Karpas-422 (cell line): ENCODE measurements around the gene STT3A. TPM values are rescaled to one million over a fixed set of nuclear protein-coding genes. Genes with fewer than 3 reads are reported as not detected.

ENCODE experiments used
- DNase-seq: peaks from one replicate; pipeline ENCODE4 v3.0.0-alpha.2; 2015
- H2AFZ ChIP-seq: fragments of 200-600 bp; sonication (generic); 2 replicates; pipeline ENCODE4 v1.6.1; 2014; ENCODE audit warnings: antibody characterized with exemption, low read length, mixed read lengths
- H3K27ac ChIP-seq: fragments of 200-600 bp; sonication (generic); 2 replicates; pipeline ENCODE4 v1.5.1; 2014; ENCODE audit warnings: mild to moderate bottlenecking, low read length, moderate library complexity
- H3K27me3 ChIP-seq: fragments of 200-600 bp; sonication (generic); 2 replicates; pipeline ENCODE4 v1.6.1; 2014; ENCODE audit warnings: low read length, mixed read lengths
- H3K36me3 ChIP-seq: fragments of 200-600 bp; sonication (generic); 2 replicates; pipeline ENCODE4 v1.6.1; 2014; ENCODE audit warnings: low read length, mixed read lengths; ENCODE audit not compliant: insufficient read depth
- H3K4me1 ChIP-seq: fragments of 200-600 bp; sonication (generic); 2 replicates; pipeline ENCODE4 v1.6.1; 2014; ENCODE audit warnings: mild to moderate bottlenecking, low read length, mixed read lengths
- H3K4me2 ChIP-seq: fragments of 200-600 bp; sonication (generic); 2 replicates; pipeline ENCODE4 v1.6.1; 2014; ENCODE audit warnings: low read length, low read depth, mild to moderate bottlenecking; ENCODE audit not compliant: poor library complexity, severe bottlenecking
- H3K4me3 ChIP-seq: fragments of 200-600 bp; sonication (generic); 2 replicates; pipeline ENCODE4 v1.5.1; 2014; ENCODE audit warnings: mild to moderate bottlenecking, antibody characterized with exemption, low read length, mixed read lengths
- H3K79me2 ChIP-seq: fragments of 200-600 bp; sonication (generic); 2 replicates; pipeline ENCODE4 v1.6.1; 2014; ENCODE audit warnings: mild to moderate bottlenecking, low read length, mixed read lengths
- H3K9ac ChIP-seq: fragments of 200-600 bp; sonication (generic); 2 replicates; pipeline ENCODE4 v1.6.0; 2014; ENCODE audit warnings: low read length
- H3K9me2 ChIP-seq: fragments of 200-600 bp; sonication (generic), shearing (Covaris generic); replicated peaks from 2 replicates; pipeline ENCODE4 v1.6.0; 2014; ENCODE audit warnings: mild to moderate bottlenecking, low read length, moderate library complexity; ENCODE audit not compliant: insufficient read depth
- H3K9me3 ChIP-seq: fragments of 300-700, 200-600 bp; sonication (generic); 2 replicates; pipeline ENCODE4 v1.6.1; 2014; ENCODE audit warnings: low read length, mixed read lengths
- H4K20me1 ChIP-seq: fragments of 200-600 bp; sonication (generic); 2 replicates; pipeline ENCODE4 v1.6.1; 2014; ENCODE audit warnings: mild to moderate bottlenecking, antibody characterized with exemption, low read length, low read depth; ENCODE audit not compliant: insufficient read depth
- total RNA-seq: library from RNA; depleted of rRNA; stranded (reverse); fragments of >200 nt; shearing (Covaris generic); gene quantifications from 2 replicates; pipeline ENCODE4 v1.2.3, GENCODE V29; 2014; ENCODE audit warnings: low replicate concordance

Gene STT3A
- total RNA-seq, 1 experiment from 2014 or later = 76.2 TPM

DNA sequence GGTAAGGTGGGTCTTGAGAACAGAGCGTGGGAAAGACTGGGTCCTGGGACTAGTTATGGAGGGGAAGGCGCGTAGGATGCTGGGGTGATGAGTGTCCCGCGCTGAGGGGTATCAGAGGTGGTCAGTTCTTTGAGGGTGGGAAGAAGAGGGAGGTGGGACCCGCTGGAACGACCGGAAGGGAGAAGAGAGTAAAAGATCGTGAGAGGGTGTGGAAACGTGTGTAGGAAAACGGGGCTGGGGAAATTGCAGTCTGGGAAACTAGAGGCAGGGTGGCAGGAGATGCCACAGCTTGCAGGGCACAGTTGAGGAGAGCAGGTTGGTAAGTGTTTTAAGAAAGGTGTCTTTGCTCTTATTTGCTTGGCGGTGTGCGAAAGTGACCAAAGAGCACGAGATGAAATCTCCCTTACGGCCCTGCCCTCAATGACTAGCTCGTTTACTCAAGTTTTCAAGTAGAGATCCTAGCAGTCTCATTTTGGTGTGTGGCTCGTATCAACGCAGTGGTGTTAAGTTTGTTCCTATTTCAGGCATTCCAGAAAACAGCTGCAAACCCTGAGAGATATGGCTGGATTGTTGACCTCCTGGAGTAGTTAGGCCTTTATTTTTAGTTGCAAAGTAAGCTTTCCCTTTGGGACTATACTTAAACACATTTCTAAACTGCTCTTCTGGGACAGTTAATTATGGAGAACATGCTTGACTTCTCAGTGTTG lies 615 bp downstream of the STT3A start:
- peak overlapping the region; percentile 87 for H3K4me3 ChIP-seq
- peaks cover 6% of the 10 kb centered on the region; the same call in 1 of the 2 replicates for H3K36me3 ChIP-seq
- H3K9me2 ChIP-seq = no peaks in the 10 kb centered on the region
- H3K9me3 ChIP-seq = no peaks in the 10 kb centered on the region
- no peak for DNase-seq
- H3K4me1 ChIP-seq = peaks cover 27% of the 10 kb centered on the region
- peak overlapping the region; percentile 88 for H3K9ac ChIP-seq
- H3K27ac ChIP-seq = peak overlapping the region; percentile 36; the same call in 1 of the 2 replicates
- H2AFZ ChIP-seq = no peak overlapping the region
- no peaks in the 10 kb centered on the region for H4K20me1 ChIP-seq
- H3K27me3 ChIP-seq = no peaks in the 10 kb centered on the region
- H3K79me2 ChIP-seq = peaks cover 51% of the 10 kb centered on the region
- H3K4me2 ChIP-seq = peak overlapping the region; percentile 68

GRCh38 chr11:125594958-125595357 lies 2.3 kb downstream of the STT3A start:
- H4K20me1 ChIP-seq = no peaks in the 10 kb centered on the region
- H3K4me1 ChIP-seq = peaks cover 20% of the 10 kb centered on the region
- H3K9ac ChIP-seq = peak overlapping the region; percentile 24; the same call in 1 of the 2 replicates
- no peak for DNase-seq
- no peaks in the 10 kb centered on the region for H3K9me3 ChIP-seq
- no peaks in the 10 kb centered on the region for H3K27me3 ChIP-seq
- H3K36me3 ChIP-seq = peaks cover 6% of the 10 kb centered on the region
- no peak overlapping the region for H2AFZ ChIP-seq
- no peaks in the 10 kb centered on the region for H3K9me2 ChIP-seq
- no peak overlapping the region for H3K27ac ChIP-seq
- 0 out of 2 replicates have a peak overlapping the region, but pooled peaks have one; percentile 30 for H3K4me3 ChIP-seq
- peaks cover 51% of the 10 kb centered on the region for H3K79me2 ChIP-seq
- H3K4me2 ChIP-seq = no peak overlapping the region

- Histone ChIP-seq H3K9me3 (no peaks in the 10 kb centered on the region), H3K4me1 (no peaks in the 10 kb centered on the region), H3K36me3 (peaks cover 25% of the 10 kb centered on the region), H3K4me3 (no peak overlapping the region), H3K27me3 (no peaks in the 10 kb centered on the region), H3K27ac (no peak overlapping the region), H4K20me1 (no peaks in the 10 kb centered on the region), H2AFZ (no peak overlapping the region), H3K4me2 (no peak overlapping the region), H3K9me2 (no peaks in the 10 kb centered on the region), H3K79me2 (peaks cover 18% of the 10 kb centered on the region), H3K9ac (no peak overlapping the region)
- no peak for DNase-seq
Measured at GRCh38 chr11:125600663-125601062, 8.0 kb downstream of the STT3A start.

DNA sequence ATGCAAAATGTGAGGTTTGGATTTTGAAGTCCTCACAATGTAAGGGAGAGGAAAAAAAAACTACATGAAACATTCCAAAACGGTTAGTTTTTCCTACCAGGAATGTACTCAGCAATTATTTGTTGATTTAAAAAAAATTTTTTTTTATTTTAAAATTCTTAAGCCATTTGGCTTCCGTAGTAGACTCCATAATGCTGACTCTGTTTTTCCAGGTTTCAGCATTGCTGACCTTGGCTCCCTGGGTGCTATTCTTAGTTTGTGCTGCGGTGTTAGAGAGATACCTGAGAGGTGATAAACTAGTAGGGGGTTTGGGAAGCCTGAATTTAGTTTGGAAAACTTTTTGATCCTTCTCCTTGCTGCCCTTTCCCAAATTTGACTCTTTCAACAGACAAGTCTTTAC lies 10.6 kb downstream of the STT3A start:
- Histone ChIP-seq H3K9me3 (no peaks in the 10 kb centered on the region), H3K4me2 (no peak overlapping the region), H3K4me1 (no peaks in the 10 kb centered on the region), H3K79me2 (no peaks in the 10 kb centered on the region), H3K9me2 (no peaks in the 10 kb centered on the region), H3K4me3 (no peak overlapping the region), H3K27me3 (no peaks in the 10 kb centered on the region), H3K27ac (no peak overlapping the region), H4K20me1 (no peaks in the 10 kb centered on the region), H2AFZ (no peak overlapping the region), H3K9ac (no peak overlapping the region), H3K36me3 (peaks cover 25% of the 10 kb centered on the region)
- no peak for DNase-seq

DNA sequence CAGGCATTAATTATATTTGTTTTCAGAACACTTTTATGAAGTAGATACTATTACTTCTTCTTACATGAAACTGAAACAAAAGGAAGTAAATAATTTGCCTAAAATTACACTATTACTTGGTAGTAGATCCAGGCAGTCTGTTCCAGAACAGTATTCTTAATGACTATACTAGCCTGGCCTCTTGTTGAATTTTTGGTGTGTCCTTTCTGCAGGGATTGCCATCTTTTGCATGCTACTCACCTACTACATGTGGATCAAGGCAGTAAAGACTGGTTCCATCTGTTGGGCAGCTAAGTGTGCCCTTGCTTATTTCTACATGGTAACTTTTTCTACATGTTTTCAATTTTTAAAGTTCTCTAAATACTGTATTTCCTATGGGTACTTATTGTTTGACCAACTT lies 12.8 kb downstream of the STT3A start:
- Histone ChIP-seq H2AFZ (no peak overlapping the region), H3K9me3 (no peaks in the 10 kb centered on the region), H4K20me1 (no peaks in the 10 kb centered on the region), H3K9me2 (no peaks in the 10 kb centered on the region), H3K4me2 (no peak overlapping the region), H3K4me3 (no peak overlapping the region), H3K9ac (no peak overlapping the region), H3K4me1 (no peaks in the 10 kb centered on the region), H3K27me3 (no peaks in the 10 kb centered on the region), H3K79me2 (no peaks in the 10 kb centered on the region), H3K36me3 (peaks cover 25% of the 10 kb centered on the region), H3K27ac (no peak overlapping the region)
- no peak for DNase-seq

GRCh38 chr11:125609545-125609944 lies 16.9 kb downstream of the STT3A start:
- H3K4me2 ChIP-seq = no peak overlapping the region
- H3K9me3 ChIP-seq = no peaks in the 10 kb centered on the region
- no peak for DNase-seq

GRCh38 chr11:125618383-125618782 lies 25.7 kb downstream of the STT3A start:
- no peaks in the 10 kb centered on the region for H3K79me2 ChIP-seq
- no peak for DNase-seq
- no peaks in the 10 kb centered on the region for H4K20me1 ChIP-seq
- H3K9ac ChIP-seq = no peak overlapping the region
- no peak overlapping the region for H2AFZ ChIP-seq
- peaks cover 7% of the 10 kb centered on the region for H3K4me1 ChIP-seq
- H3K4me2 ChIP-seq = no peak overlapping the region
- peaks cover 18% of the 10 kb centered on the region for H3K36me3 ChIP-seq
- no peaks in the 10 kb centered on the region for H3K9me2 ChIP-seq
- H3K4me3 ChIP-seq = no peak overlapping the region
- H3K9me3 ChIP-seq = no peaks in the 10 kb centered on the region
- H3K27me3 ChIP-seq = no peaks in the 10 kb centered on the region
- no peak overlapping the region for H3K27ac ChIP-seq

More at GRCh38 chr11:125609545-125609944, 16.9 kb downstream of the STT3A start:
- Histone ChIP-seq H3K4me1 (no peaks in the 10 kb centered on the region), H3K36me3 (peaks cover 21% of the 10 kb centered on the region; the same call in 1 of the 2 replicates), H3K9ac (no peak overlapping the region), H2AFZ (no peak overlapping the region), H4K20me1 (no peaks in the 10 kb centered on the region), H3K79me2 (no peaks in the 10 kb centered on the region), H3K27ac (no peak overlapping the region), H3K4me3 (no peak overlapping the region), H3K27me3 (no peaks in the 10 kb centered on the region), H3K9me2 (no peaks in the 10 kb centered on the region)

GRCh38 chr11:125621995-125622394 lies 29.3 kb downstream of the STT3A start:
- Histone ChIP-seq H4K20me1 (no peaks in the 10 kb centered on the region), H3K79me2 (peaks cover 15% of the 10 kb centered on the region), H2AFZ (no peak overlapping the region), H3K27ac (no peak overlapping the region), H3K4me3 (no peak overlapping the region), H3K9ac (no peak overlapping the region), H3K9me3 (no peaks in the 10 kb centered on the region), H3K36me3 (peaks cover 10% of the 10 kb centered on the region), H3K27me3 (no peaks in the 10 kb centered on the region), H3K4me1 (peaks cover 17% of the 10 kb centered on the region), H3K9me2 (no peaks in the 10 kb centered on the region), H3K4me2 (no peak overlapping the region)
- DNase-seq = no peak
